Inferior parietal cortex (tissue), 1 donor: ENCODE results near the gene EXOSC1.
"Not testable (repeated sequence)": the region's sequence is repeated elsewhere in the genome, so short reads cannot be mapped to it uniquely, and the experiment has no call there.

Experiments
- DNase-seq: peaks from one replicate; pipeline ENCODE4 v3.0.0-alpha.2; 2016; ENCODE audit errors: extremely low spot score

EXOSC1 gene

DNA sequence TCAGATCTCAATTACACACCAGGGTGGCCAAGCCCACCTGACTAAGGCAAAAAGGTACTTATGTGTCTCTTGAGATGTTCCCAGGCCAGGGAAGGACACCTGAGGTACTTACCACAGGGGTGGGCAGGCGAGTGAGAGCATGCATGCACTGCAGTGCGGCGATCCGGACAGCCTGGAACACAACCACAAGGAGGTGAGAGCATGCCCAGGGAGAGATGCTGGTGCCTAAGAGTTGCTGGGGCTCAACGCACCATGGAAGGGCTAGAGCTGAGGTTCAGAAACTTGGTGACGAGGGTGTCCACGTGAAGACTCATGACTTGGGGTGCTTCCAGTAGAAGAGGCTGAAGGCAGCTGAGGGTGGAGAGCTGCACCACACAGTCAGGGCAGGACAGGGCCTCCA lies 13.3 kb upstream of the EXOSC1 start:
- DNase-seq = no peak

DNA sequence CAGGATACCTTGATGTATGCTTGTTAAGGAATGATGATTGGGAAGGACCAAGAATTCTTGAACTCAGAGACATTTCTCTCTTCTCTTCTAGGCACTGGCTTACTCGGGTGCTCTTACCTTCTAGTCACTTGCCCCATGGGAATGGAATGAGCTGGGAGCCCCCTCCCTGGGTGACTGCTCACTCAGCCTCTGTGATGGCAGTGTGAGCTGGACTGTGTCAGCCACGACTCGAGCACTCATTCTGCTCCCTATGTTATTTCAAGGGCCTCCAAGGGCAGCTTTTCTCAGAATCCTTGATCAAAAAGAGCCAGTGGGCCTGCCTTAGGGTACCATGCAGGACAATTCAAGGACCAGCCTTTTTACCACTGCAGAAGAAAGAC lies 10.9 kb upstream of the EXOSC1 start:
- DNase-seq = no peak

GRCh38 chr10:97456034-97456685 lies 10.4 kb upstream of the EXOSC1 start:
- DNase-seq = no peak

GRCh38 chr10:97454330-97455036 lies 8.7 kb upstream of the EXOSC1 start:
- no peak for DNase-seq

DNA sequence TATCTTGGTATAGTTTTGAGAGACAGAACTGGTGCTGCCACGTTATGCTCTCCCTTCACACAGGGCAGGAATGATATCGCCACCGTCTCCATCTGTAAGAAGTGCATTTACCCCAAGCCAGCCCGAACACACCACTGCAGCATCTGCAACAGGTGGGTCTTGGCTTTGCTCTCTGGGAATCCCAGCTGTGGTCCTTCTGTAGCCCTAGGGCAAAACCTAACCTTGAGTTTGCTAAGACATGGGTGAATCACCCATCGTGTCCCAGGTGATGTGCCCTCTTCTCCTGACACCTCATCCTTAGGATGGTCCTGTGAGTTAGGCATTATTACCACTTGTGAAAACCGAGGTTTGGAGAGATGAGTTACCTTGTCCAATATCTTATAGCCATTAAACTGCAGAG lies 6.5 kb upstream of the EXOSC1 start:
- DNase-seq = no peak

- DNase-seq = no peak
Observed at GRCh38 chr10:97451605-97452004, 5.8 kb upstream of the EXOSC1 start.

- DNase-seq = no peak
Observed at GRCh38 chr10:97450828-97451227, 5.0 kb upstream of the EXOSC1 start.

DNA sequence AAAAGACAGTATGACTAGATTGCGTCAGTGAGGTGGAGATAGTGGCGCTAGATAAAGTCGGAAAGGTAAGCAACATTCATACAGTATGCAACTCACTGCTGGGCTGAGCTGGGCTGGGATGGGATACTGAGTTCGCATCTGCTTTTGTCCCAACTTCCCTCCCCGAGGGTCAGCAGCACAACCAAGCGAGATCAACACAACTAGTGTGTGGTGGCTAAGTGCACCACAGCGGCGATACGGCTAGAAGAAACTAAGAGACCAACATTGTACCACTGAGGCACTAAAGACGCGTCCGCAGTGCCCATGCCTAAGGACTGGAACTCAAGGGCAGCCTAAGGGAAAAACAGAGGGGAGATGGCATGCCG lies 467 bp downstream of the EXOSC1 start:
- no peak for DNase-seq

- no peak for DNase-seq
Observed at GRCh38 chr10:97444212-97444611, 1.6 kb downstream of the EXOSC1 start.

GRCh38 chr10:97442277-97442676 lies 3.5 kb downstream of the EXOSC1 start:
- DNase-seq = no peak

- no peak for DNase-seq
Observed at GRCh38 chr10:97435211-97435610, 10.6 kb downstream of the EXOSC1 start.

GRCh38 chr10:97434557-97434956 lies 11.2 kb downstream of the EXOSC1 start:
- DNase-seq = no peak

DNA sequence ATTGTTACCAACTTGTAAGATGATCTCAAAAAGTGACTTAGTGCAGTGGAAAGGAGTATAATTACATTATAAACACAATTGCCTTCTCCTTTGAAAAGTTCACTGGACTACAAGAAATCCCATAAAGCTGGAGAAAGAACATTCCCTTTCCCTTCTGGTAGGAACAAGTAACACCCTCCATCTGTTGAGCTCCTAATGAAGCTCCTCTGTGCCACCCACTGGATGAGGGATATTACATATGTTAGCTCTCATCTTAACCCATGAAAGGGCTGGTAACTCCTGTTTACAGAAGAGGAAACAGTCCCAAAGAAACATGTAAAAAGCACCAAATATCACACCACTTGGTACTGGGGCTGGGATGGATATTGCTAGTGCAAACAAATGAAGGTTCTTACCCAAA lies 11.8 kb downstream of the EXOSC1 start:
- DNase-seq = no peak

- no peak for DNase-seq
Observed at GRCh38 chr10:97428572-97428981, 17.2 kb downstream of the EXOSC1 start.

DNA sequence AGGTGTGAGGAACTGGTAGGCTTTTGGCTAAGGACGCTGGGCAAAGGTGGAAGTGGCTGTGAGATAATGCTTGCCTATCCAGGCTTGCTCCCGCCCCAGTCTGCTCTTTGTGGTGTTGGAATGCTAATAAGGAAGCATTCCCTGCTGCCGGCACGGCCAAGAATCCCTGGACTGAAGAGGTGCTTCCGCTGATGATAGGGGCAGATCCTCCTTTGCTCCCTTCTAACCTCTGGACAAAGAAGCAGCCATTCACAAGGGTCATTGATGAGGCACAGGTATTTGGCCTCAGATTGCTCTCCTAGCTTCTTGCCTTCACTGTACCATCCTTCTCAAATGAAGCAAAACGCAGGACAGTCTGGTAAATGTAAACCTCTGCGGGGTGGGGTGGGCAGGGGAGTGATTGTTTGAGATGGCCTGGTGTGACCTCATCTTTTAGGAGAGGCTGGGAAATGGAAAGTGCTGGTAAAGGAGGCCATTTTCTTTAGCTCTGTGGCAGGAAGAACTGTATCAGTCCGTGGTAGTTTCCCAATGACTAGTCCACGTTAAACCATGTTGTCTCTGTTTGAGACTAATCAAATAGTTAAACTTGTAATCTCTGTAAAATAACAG lies 18.1 kb downstream of the EXOSC1 start:
- no peak for DNase-seq

- DNase-seq = no peak
Observed at GRCh38 chr10:97426776-97427570, 18.8 kb downstream of the EXOSC1 start.

GRCh38 chr10:97425964-97426775 lies 19.6 kb downstream of the EXOSC1 start, which contains the start of gene PGAM1:
Gene PGAM1 (plus strand): TSS chr10:97426191. CDS start chr10:97426308, 117 bp downstream.
- peak; percentile 95 for DNase-seq

GRCh38 chr10:97423757-97424098 lies 22.1 kb downstream of the EXOSC1 start:
- not testable (repeated sequence) for DNase-seq

- no peak for DNase-seq
Observed at GRCh38 chr10:97416565-97416964, 29.2 kb downstream of the EXOSC1 start.

DNA sequence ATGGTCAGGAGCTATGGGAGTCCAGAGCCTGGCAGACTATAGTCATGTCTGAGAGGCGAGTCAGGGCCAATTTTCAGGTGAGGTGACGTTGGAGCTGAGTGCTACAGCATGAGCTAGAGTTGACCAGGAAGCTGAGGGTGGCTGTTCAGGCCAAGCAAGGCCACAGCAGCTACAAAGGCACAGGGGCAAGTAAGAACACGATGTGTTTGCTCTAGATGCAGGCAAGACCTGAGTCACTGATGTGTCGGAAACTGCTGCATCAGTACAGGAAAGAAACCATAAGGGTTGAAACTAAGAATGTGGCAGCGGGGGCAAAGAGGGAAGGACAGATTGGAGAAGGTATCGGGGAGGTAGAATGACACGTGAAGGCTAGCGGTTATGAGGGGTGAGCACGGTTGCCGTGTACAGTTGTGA lies 32.9 kb downstream of the EXOSC1 start:
- no peak for DNase-seq

DNA sequence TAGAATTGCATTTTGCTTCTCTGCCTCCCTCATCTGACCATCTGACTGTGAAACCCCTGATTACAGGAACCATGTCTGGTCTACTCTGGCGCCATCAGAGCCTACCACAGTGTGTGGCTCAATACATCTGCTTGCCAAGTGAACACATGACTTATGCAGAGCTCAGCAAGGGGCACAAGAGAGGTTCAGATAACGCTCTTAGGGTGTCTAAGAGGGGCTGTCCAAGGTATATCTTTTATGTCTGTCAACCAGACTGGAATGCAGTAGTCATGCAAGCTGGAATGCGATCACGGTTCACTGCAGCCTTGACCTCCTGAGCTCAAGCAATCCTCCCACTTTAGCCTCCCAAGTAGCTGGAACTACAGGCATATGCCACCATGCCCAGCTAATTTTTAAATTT lies 34.4 kb downstream of the EXOSC1 start:
- no peak for DNase-seq
